GM10266 (cell line): Measurements from ENCODE around the gene CHD2.

Experiments
- DNase-seq: peaks from one replicate; pipeline ENCODE4 v3.0.0; 2012; ENCODE audit errors: extremely low spot score
- CTCF ChIP-seq: IDR thresholded peaks from 2 replicates; pipeline ENCODE4 v1.5.1; 2012; ENCODE audit warnings: mild to moderate bottlenecking, low read depth; ENCODE audit not compliant: control insufficient read depth, insufficient read depth; ENCODE audit errors: missing control alignments

Gene CHD2

DNA sequence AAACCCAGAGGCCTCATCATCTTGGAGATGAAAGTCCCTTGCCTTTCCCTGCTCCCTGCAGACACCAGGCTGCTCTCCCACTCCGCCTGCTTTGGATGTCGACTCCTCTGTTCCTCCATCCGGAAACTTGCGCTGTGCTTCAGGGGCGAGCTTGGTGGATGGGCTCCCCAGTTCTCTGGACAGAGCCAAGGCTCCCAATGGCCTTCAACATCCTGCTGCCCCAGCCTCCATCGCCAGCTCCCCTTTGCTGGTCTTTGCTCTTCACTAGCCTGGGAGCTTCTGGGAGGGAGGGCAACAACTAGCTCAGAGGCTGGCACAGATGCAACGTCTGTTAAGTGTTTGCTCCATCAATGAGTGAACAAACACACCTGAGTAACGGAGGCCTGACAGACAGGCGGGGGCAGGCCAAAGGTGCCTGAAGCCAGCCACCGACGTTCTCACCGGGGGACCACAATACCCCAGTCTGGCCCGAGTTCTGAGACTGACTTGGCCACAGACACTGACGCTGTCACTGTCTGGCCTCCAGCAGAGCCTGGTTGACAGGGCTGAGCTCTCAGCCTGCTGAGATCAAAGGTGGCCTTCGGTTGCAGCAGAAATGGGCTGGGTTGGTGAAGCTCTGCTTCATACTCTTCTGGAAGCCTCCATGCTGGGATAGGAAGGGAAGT is 149.9 kb downstream of the CHD2 start:
- no peak for TF ChIP-seq CTCF
- no peak for DNase-seq

DNA sequence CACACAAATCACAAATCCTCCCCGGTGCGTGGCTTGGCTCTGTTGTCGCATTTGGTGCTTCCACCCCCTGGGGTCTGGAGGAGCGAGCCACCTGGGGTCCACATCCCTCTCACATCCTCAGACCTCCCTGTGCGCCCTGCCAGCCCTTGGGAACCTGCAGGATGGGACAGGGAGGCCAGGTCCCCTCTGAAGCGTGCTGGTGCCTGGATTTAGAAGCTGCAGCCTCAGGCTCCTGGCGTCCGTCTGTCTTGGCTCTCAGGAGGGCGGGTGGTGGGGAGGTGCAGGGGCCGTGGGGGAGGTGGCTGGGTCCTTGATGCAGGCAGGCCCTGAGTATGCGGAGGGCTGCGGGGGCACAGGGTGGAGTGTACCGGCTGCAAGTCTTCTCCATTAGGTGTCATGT is 150.5 kb downstream of the CHD2 start:
- DNase-seq, result no peak

GRCh38 chr15:93051236-93052089 is 151.3 kb downstream of the CHD2 start:
- TF ChIP-seq CTCF, result no peak
- DNase-seq, result no peak

More for the DNA sequence above, 150.5 kb downstream of the CHD2 start:
- no peak for TF ChIP-seq CTCF

- peak; percentile 12 for TF ChIP-seq CTCF
- no peak for DNase-seq
These were observed 152.2 kb downstream of the CHD2 start for GRCh38 chr15:93052090-93052879.

- no peak for TF ChIP-seq CTCF
- no peak for DNase-seq
These were observed 155.1 kb downstream of the CHD2 start for GRCh38 chr15:93055211-93055610.

GRCh38 chr15:93056836-93057235 is 156.7 kb downstream of the CHD2 start:
- TF ChIP-seq CTCF, result no peak

GRCh38 chr15:93057618-93058017 is 157.5 kb downstream of the CHD2 start:
- no peak for TF ChIP-seq CTCF
- no peak for DNase-seq

More at GRCh38 chr15:93056836-93057235, 156.7 kb downstream of the CHD2 start:
- no peak for DNase-seq
